ENCODE data around the gene TRAF2.

The TRAF2 gene

DNA sequence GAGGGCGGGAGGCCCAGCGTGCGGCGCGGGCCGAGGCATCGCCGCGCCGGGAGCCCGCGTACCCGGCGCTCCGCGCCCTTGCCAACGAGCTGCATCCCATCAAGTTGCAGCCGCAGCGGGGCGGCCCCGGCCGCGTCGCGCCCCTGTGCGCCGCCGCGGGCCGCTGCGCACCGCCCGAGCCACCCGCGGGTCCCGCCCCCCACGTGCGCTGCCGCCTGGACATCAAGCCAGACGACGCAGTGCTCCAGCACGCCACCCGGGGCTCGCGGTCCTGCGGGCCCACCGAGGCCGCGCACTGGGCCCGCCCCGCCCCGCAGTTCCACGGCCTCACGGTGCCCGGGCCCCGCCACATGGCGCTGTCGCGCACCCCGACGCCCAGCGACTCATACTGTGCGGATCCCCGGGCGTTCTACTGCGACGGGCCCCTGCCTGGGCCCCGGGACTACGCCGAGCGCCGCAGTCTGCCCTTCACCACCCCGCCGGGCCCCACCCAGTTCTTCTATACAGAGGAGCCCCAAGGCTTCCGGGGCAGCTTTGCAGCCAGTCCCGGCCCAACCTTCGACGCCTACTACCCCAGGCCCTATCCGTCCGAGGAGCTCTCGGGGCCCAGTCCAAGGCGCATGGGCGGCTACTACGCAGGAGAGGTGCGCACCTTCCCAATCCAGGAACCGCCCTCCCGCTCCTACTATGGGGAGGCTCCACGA lies 41.4 kb upstream of the TRAF2 start:
- Histone ChIP-seq H3K27me3 (ENCODE audit: insufficient read depth, poor library complexity, severe bottlenecking) (peaks cover 8% of the 10 kb centered on the region), H3K27ac (replicated peaks) (no peak overlapping the region), H3K4me3 (replicated peaks; ENCODE audit: insufficient read depth, low read length) (no peak overlapping the region)
- DNase-seq (ENCODE audit: low read depth in 1 of 2, low spot score in 1 of 2): no peak
- TF ChIP-seq GABPA (IDR thresholded peaks at IDR 0.05; ENCODE audit: low read depth): no peak
- no peak for TF ChIP-seq SPI1 (IDR thresholded peaks at IDR 0.05; ENCODE audit: borderline replicate concordance, low read depth)
- TF ChIP-seq, protein P1, sequence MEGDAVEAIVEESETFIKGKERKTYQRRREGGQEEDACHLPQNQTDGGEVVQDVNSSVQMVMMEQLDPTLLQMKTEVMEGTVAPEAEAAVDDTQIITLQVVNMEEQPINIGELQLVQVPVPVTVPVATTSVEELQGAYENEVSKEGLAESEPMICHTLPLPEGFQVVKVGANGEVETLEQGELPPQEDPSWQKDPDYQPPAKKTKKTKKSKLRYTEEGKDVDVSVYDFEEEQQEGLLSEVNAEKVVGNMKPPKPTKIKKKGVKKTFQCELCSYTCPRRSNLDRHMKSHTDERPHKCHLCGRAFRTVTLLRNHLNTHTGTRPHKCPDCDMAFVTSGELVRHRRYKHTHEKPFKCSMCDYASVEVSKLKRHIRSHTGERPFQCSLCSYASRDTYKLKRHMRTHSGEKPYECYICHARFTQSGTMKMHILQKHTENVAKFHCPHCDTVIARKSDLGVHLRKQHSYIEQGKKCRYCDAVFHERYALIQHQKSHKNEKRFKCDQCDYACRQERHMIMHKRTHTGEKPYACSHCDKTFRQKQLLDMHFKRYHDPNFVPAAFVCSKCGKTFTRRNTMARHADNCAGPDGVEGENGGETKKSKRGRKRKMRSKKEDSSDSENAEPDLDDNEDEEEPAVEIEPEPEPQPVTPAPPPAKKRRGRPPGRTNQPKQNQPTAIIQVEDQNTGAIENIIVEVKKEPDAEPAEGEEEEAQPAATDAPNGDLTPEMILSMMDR (IDR thresholded peaks at IDR 0.05; ENCODE audit: insufficient read depth, low read length): no peak
- TF ChIP-seq POLR2AphosphoS5 (IDR thresholded peaks at IDR 0.05; ENCODE audit: low read depth): no peak
- TF ChIP-seq, protein P2, sequence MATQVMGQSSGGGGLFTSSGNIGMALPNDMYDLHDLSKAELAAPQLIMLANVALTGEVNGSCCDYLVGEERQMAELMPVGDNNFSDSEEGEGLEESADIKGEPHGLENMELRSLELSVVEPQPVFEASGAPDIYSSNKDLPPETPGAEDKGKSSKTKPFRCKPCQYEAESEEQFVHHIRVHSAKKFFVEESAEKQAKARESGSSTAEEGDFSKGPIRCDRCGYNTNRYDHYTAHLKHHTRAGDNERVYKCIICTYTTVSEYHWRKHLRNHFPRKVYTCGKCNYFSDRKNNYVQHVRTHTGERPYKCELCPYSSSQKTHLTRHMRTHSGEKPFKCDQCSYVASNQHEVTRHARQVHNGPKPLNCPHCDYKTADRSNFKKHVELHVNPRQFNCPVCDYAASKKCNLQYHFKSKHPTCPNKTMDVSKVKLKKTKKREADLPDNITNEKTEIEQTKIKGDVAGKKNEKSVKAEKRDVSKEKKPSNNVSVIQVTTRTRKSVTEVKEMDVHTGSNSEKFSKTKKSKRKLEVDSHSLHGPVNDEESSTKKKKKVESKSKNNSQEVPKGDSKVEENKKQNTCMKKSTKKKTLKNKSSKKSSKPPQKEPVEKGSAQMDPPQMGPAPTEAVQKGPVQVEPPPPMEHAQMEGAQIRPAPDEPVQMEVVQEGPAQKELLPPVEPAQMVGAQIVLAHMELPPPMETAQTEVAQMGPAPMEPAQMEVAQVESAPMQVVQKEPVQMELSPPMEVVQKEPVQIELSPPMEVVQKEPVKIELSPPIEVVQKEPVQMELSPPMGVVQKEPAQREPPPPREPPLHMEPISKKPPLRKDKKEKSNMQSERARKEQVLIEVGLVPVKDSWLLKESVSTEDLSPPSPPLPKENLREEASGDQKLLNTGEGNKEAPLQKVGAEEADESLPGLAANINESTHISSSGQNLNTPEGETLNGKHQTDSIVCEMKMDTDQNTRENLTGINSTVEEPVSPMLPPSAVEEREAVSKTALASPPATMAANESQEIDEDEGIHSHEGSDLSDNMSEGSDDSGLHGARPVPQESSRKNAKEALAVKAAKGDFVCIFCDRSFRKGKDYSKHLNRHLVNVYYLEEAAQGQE (IDR thresholded peaks at IDR 0.05; ENCODE audit: insufficient replicate concordance, low read depth): no peak

DNA sequence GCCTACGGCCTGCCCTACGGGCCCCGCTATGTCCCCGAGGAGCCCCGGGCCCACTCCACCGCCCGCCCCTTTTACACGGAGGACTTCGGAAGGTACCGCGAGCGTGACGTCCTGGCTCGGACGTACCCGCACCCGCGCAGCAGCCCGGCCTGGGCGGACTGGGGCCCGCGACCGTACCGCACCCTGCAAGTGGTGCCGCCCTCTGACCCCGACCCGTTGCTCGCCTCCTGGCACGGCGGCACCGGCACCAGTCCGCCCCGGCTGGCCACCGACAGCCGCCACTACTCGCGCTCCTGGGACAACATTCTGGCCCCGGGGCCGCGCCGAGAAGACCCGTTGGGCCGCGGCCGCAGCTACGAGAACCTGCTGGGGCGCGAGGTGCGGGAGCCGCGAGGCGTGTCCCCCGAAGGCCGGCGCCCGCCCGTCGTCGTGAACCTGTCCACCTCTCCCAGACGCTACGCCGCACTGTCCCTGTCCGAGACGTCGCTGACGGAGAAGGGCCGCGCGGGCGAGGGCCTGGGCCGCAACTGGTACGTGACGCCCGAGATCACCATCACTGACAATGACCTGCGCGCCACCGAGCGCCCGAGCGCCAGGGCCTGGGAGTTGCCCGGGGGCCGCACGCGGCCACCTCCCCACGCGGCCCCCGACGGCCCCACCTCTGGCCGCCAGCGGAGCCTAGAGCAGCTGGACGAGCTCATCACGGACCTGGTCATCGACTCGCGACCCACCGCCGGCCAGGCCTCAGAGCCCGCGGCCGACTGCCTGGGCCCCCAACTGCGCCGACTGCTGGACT lies 40.7 kb upstream of the TRAF2 start:
- peaks cover 8% of the 10 kb centered on the region for H3K27me3 ChIP-seq (ENCODE audit: insufficient read depth, poor library complexity, severe bottlenecking)

More for the DNA sequence above, 40.7 kb upstream of the TRAF2 start:
- TF ChIP-seq, protein P1 (IDR thresholded peaks at IDR 0.05; ENCODE audit: insufficient read depth, low read length): no peak
- TF ChIP-seq, protein P2 (IDR thresholded peaks at IDR 0.05; ENCODE audit: insufficient replicate concordance, low read depth): no peak
- no peak for TF ChIP-seq POLR2AphosphoS5 (IDR thresholded peaks at IDR 0.05; ENCODE audit: low read depth)
- no peak for TF ChIP-seq GABPA (IDR thresholded peaks at IDR 0.05; ENCODE audit: low read depth)
- no peak for TF ChIP-seq SPI1 (IDR thresholded peaks at IDR 0.05; ENCODE audit: borderline replicate concordance, low read depth)
- no peak overlapping the region for H3K4me3 ChIP-seq (replicated peaks; ENCODE audit: insufficient read depth, low read length)
- H3K27ac ChIP-seq (replicated peaks): no peak overlapping the region
- DNase-seq (ENCODE audit: low read depth in 1 of 2, low spot score in 1 of 2): no peak
